ENCODE results near the gene ECT2L.

DNA sequence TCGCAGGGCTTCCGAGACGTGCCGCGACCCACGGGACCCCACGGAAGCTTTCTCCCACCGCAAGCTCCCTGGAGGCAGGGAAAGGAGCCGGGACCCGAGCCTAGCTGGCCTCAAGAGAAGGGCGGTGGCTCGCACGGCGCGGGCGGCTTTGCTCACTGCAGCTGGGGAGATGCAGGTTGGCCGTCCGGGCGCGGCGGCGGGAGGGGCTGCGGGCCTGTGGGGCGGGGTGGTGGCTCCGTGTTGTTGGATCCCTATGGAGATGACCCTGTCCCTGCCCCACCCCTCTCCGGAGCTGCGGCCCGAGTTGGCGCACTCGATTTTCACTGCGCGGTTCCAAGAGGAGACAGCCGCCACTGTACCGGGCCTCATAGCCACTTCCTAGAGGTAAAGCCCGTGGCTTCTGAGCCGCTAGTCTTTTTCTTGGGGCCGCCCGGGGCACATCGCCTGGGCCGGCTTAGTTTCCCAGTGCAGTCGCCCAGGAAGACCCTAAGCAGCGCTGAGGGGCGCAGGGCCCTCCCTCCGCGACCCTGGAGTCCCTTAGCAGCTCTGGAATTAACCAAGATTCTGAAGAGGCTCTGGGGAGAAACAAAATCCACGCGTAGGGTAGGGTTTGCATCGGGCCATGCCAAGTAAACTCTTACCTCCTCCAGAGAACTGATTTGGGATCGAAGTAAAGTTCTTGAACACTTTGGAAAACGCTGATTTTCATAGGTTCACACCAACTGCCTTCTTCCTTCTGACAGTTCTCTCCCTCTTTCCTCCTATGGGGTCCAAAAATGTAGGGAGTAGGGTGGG is at the start of gene ECT2L:
- TF ChIP-seq POLR2AphosphoS5 (IDR thresholded peaks at IDR 0.05; ENCODE audit: borderline replicate concordance, low read depth, low read length) = no peak
- no peak for TF ChIP-seq EZH2 (IDR thresholded peaks at IDR 0.05)
